Measurements from ENCODE around the gene SHMT1.

The SHMT1 gene

DNA sequence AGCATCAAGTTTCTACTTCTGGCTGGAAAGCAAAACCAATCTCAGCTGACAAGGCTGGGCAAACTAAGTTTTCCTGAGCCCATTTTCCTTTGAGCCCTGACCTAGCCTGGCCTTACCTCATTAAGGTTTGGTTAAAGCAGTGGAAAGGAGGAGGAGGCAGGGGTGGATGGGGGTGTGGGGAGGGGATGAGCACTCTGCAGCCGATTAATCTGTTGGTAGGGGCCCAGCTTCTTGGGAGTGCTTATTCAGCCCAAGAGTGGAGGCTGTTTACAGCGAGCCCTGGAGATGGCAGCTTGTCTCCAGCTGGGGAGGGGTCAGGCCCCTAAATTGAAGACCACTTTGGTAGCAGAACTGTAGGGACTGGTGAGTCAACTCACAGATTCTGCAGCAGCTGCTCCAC lies 36.3 kb downstream of the SHMT1 start:
- in situ Hi-C loops (cut with MboI; ENCODE audit: low sequenced_read_pairs, unreplicated experiment), result no loop called here
- TF ChIP-seq, protein P1, sequence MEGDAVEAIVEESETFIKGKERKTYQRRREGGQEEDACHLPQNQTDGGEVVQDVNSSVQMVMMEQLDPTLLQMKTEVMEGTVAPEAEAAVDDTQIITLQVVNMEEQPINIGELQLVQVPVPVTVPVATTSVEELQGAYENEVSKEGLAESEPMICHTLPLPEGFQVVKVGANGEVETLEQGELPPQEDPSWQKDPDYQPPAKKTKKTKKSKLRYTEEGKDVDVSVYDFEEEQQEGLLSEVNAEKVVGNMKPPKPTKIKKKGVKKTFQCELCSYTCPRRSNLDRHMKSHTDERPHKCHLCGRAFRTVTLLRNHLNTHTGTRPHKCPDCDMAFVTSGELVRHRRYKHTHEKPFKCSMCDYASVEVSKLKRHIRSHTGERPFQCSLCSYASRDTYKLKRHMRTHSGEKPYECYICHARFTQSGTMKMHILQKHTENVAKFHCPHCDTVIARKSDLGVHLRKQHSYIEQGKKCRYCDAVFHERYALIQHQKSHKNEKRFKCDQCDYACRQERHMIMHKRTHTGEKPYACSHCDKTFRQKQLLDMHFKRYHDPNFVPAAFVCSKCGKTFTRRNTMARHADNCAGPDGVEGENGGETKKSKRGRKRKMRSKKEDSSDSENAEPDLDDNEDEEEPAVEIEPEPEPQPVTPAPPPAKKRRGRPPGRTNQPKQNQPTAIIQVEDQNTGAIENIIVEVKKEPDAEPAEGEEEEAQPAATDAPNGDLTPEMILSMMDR (IDR thresholded peaks at IDR 0.05; ENCODE audit: borderline replicate concordance, control extremely low read depth, extremely low read depth, insufficient read depth, missing control alignments), result no peak
- DNase-seq (ENCODE audit: low spot score), result no peak

DNA sequence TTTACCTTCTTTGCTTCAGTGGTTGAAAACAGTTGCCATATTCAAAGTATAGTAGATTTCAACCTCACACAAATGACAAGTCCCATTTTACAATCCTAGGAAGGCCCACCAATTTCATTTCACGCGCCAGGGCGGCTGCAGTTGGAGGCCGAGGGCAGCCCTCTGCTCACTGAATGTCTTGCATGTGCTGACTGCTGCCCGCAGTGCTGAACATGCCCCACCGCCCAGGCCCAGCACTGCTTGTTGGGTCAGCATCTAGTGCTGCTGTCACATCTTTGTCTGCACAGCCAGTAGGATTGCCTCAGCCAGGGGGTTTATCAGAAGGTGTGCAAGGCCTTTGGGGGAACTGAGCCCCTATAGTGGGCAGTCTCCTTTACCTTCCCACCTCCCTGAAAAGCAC lies 36.8 kb downstream of the SHMT1 start:
- TF ChIP-seq, protein P1 (IDR thresholded peaks at IDR 0.05; ENCODE audit: borderline replicate concordance, control extremely low read depth, extremely low read depth, insufficient read depth, missing control alignments), result no peak
- in situ Hi-C loops (cut with MboI; ENCODE audit: low sequenced_read_pairs, unreplicated experiment), result no loop called here
- no peak for DNase-seq (ENCODE audit: low spot score)

DNA sequence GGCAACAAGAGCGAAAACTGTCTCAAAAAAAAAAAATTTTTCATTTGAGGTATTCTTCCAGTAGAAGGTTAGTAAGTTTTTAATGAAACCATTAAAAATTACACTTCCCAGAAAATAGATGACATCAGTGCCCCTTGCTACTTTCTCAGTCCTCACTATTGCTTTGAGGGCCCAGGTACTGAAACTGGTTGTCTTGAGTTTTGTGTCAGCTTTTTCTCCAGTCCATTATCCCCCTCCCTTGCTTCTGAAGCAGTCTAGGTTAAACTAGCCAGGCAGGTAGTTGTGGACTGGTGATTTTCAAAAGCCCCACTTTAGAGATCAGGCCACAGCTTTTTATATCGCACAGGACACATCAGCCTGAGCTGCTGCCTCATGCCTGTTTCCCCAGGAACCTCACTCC lies 37.3 kb downstream of the SHMT1 start:
- TF ChIP-seq, protein P1 (IDR thresholded peaks at IDR 0.05; ENCODE audit: borderline replicate concordance, control extremely low read depth, extremely low read depth, insufficient read depth, missing control alignments), result no peak
- peak; percentile 53 for DNase-seq (ENCODE audit: low spot score)
- in situ Hi-C loops (cut with MboI; ENCODE audit: low sequenced_read_pairs, unreplicated experiment), result no loop called here

DNA sequence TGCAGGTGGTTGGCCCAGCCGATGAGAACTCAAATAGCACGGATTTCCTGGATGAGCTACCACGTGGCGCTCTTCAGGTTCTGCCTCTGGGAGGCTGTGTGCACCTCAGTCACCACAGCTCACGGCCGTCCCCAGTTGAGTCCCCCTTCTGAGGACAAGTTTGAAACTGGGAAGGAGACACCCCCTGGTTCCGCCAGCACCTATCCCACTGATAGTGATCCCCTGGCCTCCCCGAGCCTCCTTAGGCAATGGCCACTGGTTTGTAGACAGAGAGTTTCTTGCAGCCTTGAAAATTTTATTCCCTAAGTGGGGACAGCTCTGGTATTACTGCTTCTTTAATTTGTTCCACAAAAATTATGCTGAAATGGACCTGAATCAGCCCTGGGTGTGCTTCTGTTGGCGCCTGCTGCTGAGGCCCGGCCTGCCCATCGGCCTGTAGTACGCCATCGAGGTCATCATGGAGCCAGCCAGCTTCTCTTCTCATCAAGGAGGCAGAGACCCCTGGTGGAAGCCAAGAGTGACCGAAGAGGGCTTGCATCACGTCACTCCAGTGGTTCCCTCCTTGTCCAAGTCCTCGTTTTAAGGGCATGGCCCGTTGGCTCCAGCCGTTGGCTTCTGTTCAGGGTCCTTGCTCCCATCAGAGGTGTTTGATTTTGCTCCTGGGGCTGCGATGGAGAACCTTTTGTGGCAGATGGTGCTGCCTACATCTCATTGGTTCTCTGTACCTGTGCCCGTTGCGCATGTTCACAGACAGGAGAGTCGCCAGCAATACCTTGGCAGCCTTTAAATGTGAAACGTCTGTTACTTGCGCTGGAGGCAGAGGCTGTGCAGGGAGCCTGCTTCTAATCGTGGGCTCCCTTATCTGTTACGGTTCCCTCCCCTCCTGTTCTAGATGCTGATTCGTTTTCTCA lies 39.0 kb downstream of the SHMT1 start:
- no peak for DNase-seq (ENCODE audit: low spot score)
- TF ChIP-seq, protein P1 (IDR thresholded peaks at IDR 0.05; ENCODE audit: borderline replicate concordance, control extremely low read depth, extremely low read depth, insufficient read depth, missing control alignments), result no peak
- in situ Hi-C loops (cut with MboI; ENCODE audit: low sequenced_read_pairs, unreplicated experiment), result no loop called here

DNA sequence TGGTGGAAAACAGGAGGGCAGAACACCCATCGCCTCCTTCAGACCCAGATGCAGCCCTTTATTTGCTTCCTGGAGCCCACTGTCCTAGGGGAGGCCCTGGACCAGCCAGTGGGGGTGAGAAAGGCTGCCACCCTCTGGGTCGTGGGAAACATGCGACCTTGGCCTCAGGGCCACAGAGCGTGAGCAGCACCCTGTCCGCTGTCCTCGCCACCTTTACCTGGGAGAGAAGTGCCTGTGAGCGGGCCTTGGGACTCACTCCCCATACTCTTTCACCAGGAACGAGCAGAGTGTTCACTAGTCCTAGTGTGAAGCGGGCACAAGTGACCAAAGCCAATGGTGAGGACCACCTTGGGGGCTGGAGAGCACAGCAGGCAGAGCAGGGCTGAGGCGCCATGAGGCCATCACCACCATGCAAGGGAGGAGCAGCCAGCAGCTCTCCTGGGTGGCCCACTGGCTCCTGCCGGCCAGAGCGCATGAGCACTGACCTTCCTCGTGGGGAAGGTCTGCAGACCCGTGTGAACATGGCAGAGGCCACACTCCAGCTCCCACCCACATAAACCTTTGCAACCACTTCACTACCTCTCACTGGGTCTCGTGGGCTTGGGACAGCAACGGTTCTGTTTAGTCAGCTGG lies 39.7 kb downstream of the SHMT1 start:
- TF ChIP-seq, protein P1 (IDR thresholded peaks at IDR 0.05; ENCODE audit: borderline replicate concordance, control extremely low read depth, extremely low read depth, insufficient read depth, missing control alignments), result no peak
- DNase-seq (ENCODE audit: low spot score), result no peak
- in situ Hi-C loops (cut with MboI; ENCODE audit: low sequenced_read_pairs, unreplicated experiment), result no loop called here

DNA sequence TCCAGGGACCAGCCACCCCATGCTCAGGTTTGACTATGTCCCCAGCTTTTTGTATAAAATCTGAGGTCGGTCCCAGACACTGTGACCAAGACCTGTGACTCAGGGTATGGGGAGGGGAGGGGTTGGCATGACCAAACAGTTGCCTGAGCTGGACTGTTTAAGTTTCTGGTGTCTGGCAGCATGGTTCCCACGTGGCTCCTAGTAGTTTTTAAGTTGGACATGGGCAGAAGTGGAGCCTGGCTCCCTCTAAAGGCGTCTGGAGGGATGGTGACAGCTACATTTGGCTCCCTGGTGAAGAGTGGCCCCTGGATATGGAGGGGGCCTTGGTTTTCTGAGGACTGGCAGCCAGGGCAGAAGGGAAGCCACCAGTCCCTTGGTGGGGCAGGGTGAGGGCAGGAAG lies 40.3 kb downstream of the SHMT1 start:
- DNase-seq (ENCODE audit: low spot score), result no peak
- in situ Hi-C loops (cut with MboI; ENCODE audit: low sequenced_read_pairs, unreplicated experiment), result no loop called here

More for the DNA sequence above, 40.3 kb downstream of the SHMT1 start:
- TF ChIP-seq, protein P1 (IDR thresholded peaks at IDR 0.05; ENCODE audit: borderline replicate concordance, control extremely low read depth, extremely low read depth, insufficient read depth, missing control alignments), result no peak

All from GM13976 (cell line).